Measurements from ENCODE around the gene SUGCT.

DNA sequence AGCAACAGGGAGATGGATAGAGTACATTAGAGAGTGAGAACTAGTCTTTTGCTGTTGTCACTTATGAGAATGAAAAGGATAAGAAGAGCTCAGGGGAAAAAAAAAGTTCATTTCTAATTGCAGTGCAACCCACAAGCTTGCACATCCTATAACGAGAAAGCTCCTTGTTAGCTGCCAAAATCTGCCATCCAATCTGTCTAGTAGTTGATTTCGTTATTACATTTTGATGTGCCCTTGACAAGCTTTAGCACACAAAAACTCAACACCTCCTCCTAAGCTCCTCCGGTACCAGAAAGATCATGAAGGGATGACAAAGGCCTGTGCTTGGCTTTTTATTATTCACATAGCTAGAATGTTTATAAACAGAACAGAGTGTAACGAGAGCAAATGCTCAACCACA is 519.4 kb downstream of the SUGCT start:
- TF ChIP-seq POLR2A (IDR thresholded peaks at IDR 0.05; ENCODE audit: low read depth) (no peak), POLR2AphosphoS5 (IDR thresholded peaks at IDR 0.05) (no peak), CTCF (IDR thresholded peaks at IDR 0.05) (no peak), EP300 (IDR thresholded peaks at IDR 0.05) (no peak)

Data from esophagus muscularis mucosa (tissue), 4 donors.